ENCODE data around the gene NDUFB3.

DNA sequence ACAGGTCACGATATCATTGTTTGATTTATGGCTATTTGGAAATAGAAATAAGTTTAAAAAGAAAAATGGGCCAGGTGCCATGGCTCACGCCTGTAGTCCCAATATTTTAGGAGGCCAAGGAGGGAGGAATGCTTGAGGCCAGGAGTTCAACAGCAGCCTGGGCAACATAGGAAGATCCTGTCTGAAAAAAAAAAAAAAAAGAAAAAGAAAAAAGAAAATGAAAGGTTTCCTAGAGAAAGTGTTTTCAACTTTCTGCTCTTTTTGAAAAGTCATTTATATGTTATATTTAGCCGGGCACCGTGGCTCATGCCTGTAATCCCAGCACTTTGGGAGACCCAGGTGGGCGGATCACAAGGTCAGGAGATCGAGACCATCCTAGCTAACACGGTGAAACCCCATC lies 3.2 kb downstream of the NDUFB3 start:
- TF ChIP-seq EZH2phosphoT487 (IDR thresholded peaks at IDR 0.05; ENCODE audit: unreplicated experiment) = no peak
- TF ChIP-seq, protein P1, sequence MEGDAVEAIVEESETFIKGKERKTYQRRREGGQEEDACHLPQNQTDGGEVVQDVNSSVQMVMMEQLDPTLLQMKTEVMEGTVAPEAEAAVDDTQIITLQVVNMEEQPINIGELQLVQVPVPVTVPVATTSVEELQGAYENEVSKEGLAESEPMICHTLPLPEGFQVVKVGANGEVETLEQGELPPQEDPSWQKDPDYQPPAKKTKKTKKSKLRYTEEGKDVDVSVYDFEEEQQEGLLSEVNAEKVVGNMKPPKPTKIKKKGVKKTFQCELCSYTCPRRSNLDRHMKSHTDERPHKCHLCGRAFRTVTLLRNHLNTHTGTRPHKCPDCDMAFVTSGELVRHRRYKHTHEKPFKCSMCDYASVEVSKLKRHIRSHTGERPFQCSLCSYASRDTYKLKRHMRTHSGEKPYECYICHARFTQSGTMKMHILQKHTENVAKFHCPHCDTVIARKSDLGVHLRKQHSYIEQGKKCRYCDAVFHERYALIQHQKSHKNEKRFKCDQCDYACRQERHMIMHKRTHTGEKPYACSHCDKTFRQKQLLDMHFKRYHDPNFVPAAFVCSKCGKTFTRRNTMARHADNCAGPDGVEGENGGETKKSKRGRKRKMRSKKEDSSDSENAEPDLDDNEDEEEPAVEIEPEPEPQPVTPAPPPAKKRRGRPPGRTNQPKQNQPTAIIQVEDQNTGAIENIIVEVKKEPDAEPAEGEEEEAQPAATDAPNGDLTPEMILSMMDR (conservative IDR thresholded peaks at IDR 0.05; ENCODE audit: low read depth in 2 of 2) = no peak
- no peak for TF ChIP-seq EZH2 (IDR thresholded peaks at IDR 0.05; ENCODE audit: low read depth, unreplicated experiment)

Measured in GM23338 (cell line).